MCF 10A (cell line): ENCODE results near the gene PIGC. TPM values are rescaled to one million over a fixed set of nuclear protein-coding genes. Genes with fewer than 3 reads are reported as not detected.

ENCODE experiments used
- BruUV-seq: library from RNA; stranded (reverse); fragments of 400-500 nt; replicated peaks from 2 replicates; lab custom pipeline; 2021; lab: Mats Ljungman, UMichigan
- CTCF ChIA-PET: fragments of 300-600 bp; sonication (Branson Sonifier 250); formaldehyde crosslinking; extraction: SDS; loops from one replicate; lab custom pipeline; 2021; ENCODE audit warnings: antibody characterized with exemption, inconsistent platforms; lab: Yijun Ruan, JAX
- POLR2A ChIA-PET: fragments of 300-600, 350-650 bp; sonication (Branson Sonifier 250); formaldehyde crosslinking; extraction: SDS; loops from one replicate; lab custom pipeline; 2020; ENCODE audit warnings: antibody characterized with exemption, inconsistent platforms; lab: Yijun Ruan, JAX
- DNase-seq: peaks from one replicate; pipeline ENCODE4 v3.0.0-alpha.2; 2018; ENCODE audit not compliant: unreplicated experiment
- H3K27ac Mint-ChIP-seq: one replicate; pipeline ENCODE4 v1.8.0; 2022; ENCODE audit warnings: mild to moderate bottlenecking, low read depth, mixed read lengths; ENCODE audit not compliant: unreplicated experiment
- H3K27me3 Mint-ChIP-seq: one replicate; pipeline ENCODE4 v1.8.0; 2022; ENCODE audit warnings: mixed read lengths; ENCODE audit not compliant: insufficient read depth, unreplicated experiment
- H3K36me3 Mint-ChIP-seq: one replicate; pipeline ENCODE4 v1.8.0; 2022; ENCODE audit warnings: mild to moderate bottlenecking, moderate library complexity, mixed read lengths; ENCODE audit not compliant: insufficient read depth, unreplicated experiment
- H3K4me1 Mint-ChIP-seq: one replicate; pipeline ENCODE4 v1.8.0; 2022; ENCODE audit warnings: mixed read lengths; ENCODE audit not compliant: insufficient read depth, unreplicated experiment
- H3K4me3 Mint-ChIP-seq: one replicate; pipeline ENCODE4 v1.8.0; 2022; ENCODE audit warnings: mild to moderate bottlenecking, moderate library complexity, mixed read lengths; ENCODE audit not compliant: unreplicated experiment
- H3K9me3 Mint-ChIP-seq: one replicate; pipeline ENCODE4 v1.8.0; 2022; ENCODE audit warnings: mixed read lengths; ENCODE audit not compliant: unreplicated experiment
- CTCF ChIP-seq: fragments of 200-600 bp; IDR thresholded peaks from one replicate; pipeline ENCODE4 v1.8.0; 2022; ENCODE audit warnings: antibody characterized with exemption, mild to moderate bottlenecking; ENCODE audit not compliant: unreplicated experiment
- intact Hi-C: fragments of 100-400 bp; cut with micrococcal nuclease; formaldehyde crosslinking; loops from 2 replicates; pipeline ENCODE4 v1.14.1; 2022
- total RNA-seq: library from RNA; stranded (reverse); gene quantifications from 2 replicates; pipeline ENCODE4 v1.2.3, GENCODE V29; 2022

PIGC gene
- total RNA-seq, 1 experiment from 2014 or later: 20.2 TPM

- DNase-seq: no peak
- H3K4me3 Mint-ChIP-seq: no peak overlapping the region
- intact Hi-C loops: no loop called here
- no TSS peak for BruUV-seq
- no peaks in the 10 kb centered on the region for H3K4me1 Mint-ChIP-seq
- CTCF ChIA-PET: interaction anchor here (0.7 to 0.9 kb wide), 2 partner anchors 12 to 25 kb away, joined by 3 to 4 read pairs; no protein-coding TSS in a partner anchor
- H3K9me3 Mint-ChIP-seq: no peaks in the 10 kb centered on the region
- TF ChIP-seq CTCF: no peak
- H3K27ac Mint-ChIP-seq: no peak overlapping the region
- H3K27me3 Mint-ChIP-seq: peaks cover 59% of the 10 kb centered on the region
- H3K36me3 Mint-ChIP-seq: no peaks in the 10 kb centered on the region
- POLR2A ChIA-PET: interaction anchor here (1.6 kb wide), 1 partner anchor 45 kb away, joined by 4 read pairs; the partner anchor contains the start of gene SUCO
Measured at GRCh38 chr1:172487550-172487949, 43.7 kb upstream of the PIGC start.

- Mint-ChIP-seq H3K4me3 (no peak overlapping the region), H3K9me3 (no peaks in the 10 kb centered on the region), H3K27me3 (peaks cover 63% of the 10 kb centered on the region), H3K4me1 (no peaks in the 10 kb centered on the region), H3K36me3 (no peaks in the 10 kb centered on the region), H3K27ac (no peak overlapping the region)
- POLR2A ChIA-PET: interaction anchor here (0.7 to 1.6 kb wide), 3 partner anchors 44 to 50 kb away, joined by 3 to 4 read pairs (median 4); partner anchors contain the start of gene SUCO
- CTCF ChIA-PET: interaction anchor here (0.5 kb wide), 3 partner anchors 11 to 1271 kb away, joined by 3 to 5 read pairs (median 3); no protein-coding TSS in a partner anchor
- DNase-seq: no peak
- BruUV-seq: no TSS peak
- TF ChIP-seq CTCF: no peak
- intact Hi-C loops: no loop called here
Measured at GRCh38 chr1:172486805-172487454, 43.1 kb upstream of the PIGC start.

DNA sequence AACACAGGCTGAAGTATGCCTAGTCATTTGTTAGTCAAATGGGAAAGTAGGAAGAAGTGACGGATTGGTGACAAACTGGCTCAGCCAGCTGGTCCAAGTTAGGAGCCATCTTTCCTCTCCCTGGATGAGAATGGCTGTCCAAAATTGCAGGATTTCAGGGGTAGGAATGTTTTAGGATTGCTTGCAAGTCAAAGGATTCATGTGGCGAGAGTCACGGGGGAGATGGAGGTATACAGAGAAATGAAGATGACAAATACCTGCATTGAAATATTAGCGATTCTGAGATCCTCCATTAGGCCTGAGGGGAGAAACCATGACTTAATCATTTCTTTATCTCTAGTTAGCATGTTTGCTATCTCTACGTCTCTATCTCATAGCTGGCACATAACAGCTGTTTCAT, 41.8 kb upstream of the PIGC start:
- TF ChIP-seq CTCF: no peak
- no TSS peak for BruUV-seq
- intact Hi-C loops: no loop called here
- Mint-ChIP-seq H3K4me1 (no peaks in the 10 kb centered on the region), H3K9me3 (no peaks in the 10 kb centered on the region), H3K27ac (no peak overlapping the region), H3K4me3 (no peak overlapping the region), H3K27me3 (peaks cover 55% of the 10 kb centered on the region), H3K36me3 (no peaks in the 10 kb centered on the region)
- no peak for DNase-seq
- ChIA-PET POLR2A (interaction anchor here (1.3 kb wide), 1 partner anchor 52 kb away, joined by 4 read pairs; no protein-coding TSS in a partner anchor), CTCF (no interaction called here)

GRCh38 chr1:172484252-172484651, 40.4 kb upstream of the PIGC start:
- CTCF ChIA-PET: no interaction called here

More at GRCh38 chr1:172484252-172484651, 40.4 kb upstream of the PIGC start:
- DNase-seq: no peak
- POLR2A ChIA-PET: interaction anchor here (0.6 to 0.7 kb wide), 2 partner anchors 49 to 101 kb away, joined by 3 read pairs; partner anchors contain the start of gene SUCO
- Mint-ChIP-seq H3K27me3 (peaks cover 46% of the 10 kb centered on the region), H3K36me3 (no peaks in the 10 kb centered on the region), H3K9me3 (no peaks in the 10 kb centered on the region), H3K4me1 (no peaks in the 10 kb centered on the region), H3K27ac (no peak overlapping the region), H3K4me3 (no peak overlapping the region)
- intact Hi-C loops: no loop called here
- BruUV-seq: no TSS peak
- TF ChIP-seq CTCF: no peak
